AG09309 (cell line): ENCODE data around the gene TRAK2.
A peak's percentile ranks its signal among the peaks of the same experiment; 100 is the strongest.

ENCODE experiments used
- DNase-seq: peaks from one replicate; pipeline ENCODE4 v3.0.0-alpha.2; 2010; ENCODE audit warnings: low read depth
- H3K4me3 ChIP-seq: 2 replicates; pipeline ENCODE4 v1.5.1; 2011; ENCODE audit warnings: mild to moderate bottlenecking, low read depth, low read length, moderate library complexity; ENCODE audit not compliant: control insufficient read depth
- CTCF ChIP-seq: IDR thresholded peaks from 2 replicates; pipeline ENCODE4 v1.5.1; 2011; ENCODE audit warnings: mild to moderate bottlenecking, low read depth, low read length, inconsistent platforms; ENCODE audit not compliant: insufficient read depth, control insufficient read depth; ENCODE audit errors: missing control alignments

Gene TRAK2

GRCh38 chr2:201483342-201483741, 32.1 kb upstream of the TRAK2 start:
- no peak for TF ChIP-seq CTCF
- no peak overlapping the region for H3K4me3 ChIP-seq
- DNase-seq = no peak

- no peak for DNase-seq
- no peak for TF ChIP-seq CTCF
- H3K4me3 ChIP-seq = no peak overlapping the region
These were observed 31.3 kb upstream of the TRAK2 start for GRCh38 chr2:201482543-201482942.

- H3K4me3 ChIP-seq = no peak overlapping the region
These were observed 21.2 kb upstream of the TRAK2 start for GRCh38 chr2:201472411-201472810.

GRCh38 chr2:201471732-201472393, 20.6 kb upstream of the TRAK2 start:
- no peak overlapping the region for H3K4me3 ChIP-seq
- peak; percentile 38 for DNase-seq
- no peak for TF ChIP-seq CTCF

More at GRCh38 chr2:201472411-201472810, 21.2 kb upstream of the TRAK2 start:
- TF ChIP-seq CTCF = no peak
- DNase-seq = no peak

GRCh38 chr2:201470821-201471731, 19.8 kb upstream of the TRAK2 start:
- TF ChIP-seq CTCF = no peak
- DNase-seq = no peak
- no peak overlapping the region for H3K4me3 ChIP-seq

GRCh38 chr2:201467666-201468065, 16.4 kb upstream of the TRAK2 start:
- DNase-seq = no peak
- no peak for TF ChIP-seq CTCF
- no peak overlapping the region for H3K4me3 ChIP-seq
